Activated naive CD4-positive, alpha-beta T cell (primary cell): Measurements from ENCODE around the gene NTSR1.

Source experiments
- DNase-seq, 4 experiments: peaks; one replicate each; lab custom pipeline; 2025; lab: John Stamatoyannopoulos, UW

NTSR1 gene

DNA sequence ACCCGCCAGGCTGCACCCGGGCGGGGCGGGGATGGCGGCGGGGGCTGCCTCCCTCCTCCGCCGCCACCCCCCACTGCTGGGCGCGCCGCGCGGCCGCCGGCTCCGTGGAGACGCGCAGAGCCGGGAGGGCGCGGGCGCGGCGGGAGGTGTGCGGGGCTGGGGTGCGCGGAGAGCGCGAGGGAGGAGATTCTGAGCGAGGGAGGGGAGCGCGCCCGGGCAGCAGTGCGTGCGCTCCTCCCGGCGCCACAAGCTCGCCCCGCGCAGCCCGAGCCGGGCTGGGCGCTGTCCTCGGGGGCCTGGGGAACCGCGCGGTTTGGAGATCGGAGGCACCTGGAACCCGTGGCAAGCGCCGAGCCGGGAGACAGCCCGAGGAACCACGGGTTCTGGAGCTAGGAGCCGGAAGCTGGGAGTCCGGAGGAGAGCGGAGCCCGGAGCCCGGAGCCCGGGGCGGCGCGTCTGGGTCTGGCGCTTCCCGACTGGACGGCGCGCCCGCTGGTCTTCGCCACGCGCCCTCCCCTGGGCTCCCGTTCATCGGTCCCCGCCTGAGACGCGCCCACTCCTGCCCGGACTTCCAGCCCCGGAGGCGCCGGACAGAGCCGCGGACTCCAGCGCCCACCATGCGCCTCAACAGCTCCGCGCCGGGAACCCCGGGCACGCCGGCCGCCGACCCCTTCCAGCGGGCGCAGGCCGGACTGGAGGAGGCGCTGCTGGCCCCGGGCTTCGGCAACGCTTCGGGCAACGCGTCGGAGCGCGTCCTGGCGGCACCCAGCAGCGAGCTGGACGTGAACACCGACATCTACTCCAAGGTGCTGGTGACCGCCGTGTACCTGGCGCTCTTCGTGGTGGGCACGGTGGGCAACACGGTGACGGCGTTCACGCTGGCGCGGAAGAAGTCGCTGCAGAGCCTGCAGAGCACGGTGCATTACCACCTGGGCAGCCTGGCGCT is at the start of gene NTSR1:
Gene NTSR1, plus strand, starts transcription at position 246 of the 946 bp plus-strand sequence. Its CDS starts 372 bp downstream, at position 618.
- DNase-seq, result no peak

DNA sequence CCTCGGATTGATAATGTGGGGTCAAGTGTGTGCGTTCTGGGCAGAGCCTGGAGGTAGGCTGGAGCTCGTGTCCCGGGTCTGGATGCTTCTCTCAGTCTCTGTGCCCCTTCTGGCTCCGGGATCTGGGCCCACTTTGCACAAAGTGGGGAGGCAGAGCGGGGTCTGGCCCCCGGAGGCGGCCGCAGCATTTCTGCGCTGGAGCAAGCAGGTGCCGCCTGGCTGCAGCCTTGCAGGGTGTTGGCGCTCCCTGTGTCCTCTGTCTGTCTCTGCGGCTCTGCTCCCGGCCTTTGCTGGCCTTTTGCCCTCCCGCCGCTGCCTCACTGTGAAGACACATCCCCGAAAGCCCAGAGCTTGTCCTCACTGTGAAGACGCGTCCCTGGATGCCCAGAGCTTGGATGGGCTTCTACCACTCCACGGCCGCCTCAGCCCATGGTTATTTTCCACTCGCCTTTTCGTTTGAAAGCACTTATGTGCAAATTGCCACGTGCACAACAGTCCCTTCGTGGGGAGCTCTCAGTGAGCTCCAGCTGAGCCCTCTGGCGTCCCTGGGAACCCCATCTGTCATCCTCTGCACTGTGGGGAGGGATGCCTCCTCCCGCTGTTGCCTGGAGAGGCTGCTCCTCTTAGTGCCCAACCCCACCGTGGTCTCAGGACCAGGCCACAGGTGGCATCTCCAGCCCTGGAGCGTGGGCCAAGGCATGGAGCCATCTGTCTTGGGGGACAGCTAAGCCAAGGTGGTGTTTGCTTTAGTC is 49.0 kb upstream of the NTSR1 start:
- DNase-seq, result no peak

DNA sequence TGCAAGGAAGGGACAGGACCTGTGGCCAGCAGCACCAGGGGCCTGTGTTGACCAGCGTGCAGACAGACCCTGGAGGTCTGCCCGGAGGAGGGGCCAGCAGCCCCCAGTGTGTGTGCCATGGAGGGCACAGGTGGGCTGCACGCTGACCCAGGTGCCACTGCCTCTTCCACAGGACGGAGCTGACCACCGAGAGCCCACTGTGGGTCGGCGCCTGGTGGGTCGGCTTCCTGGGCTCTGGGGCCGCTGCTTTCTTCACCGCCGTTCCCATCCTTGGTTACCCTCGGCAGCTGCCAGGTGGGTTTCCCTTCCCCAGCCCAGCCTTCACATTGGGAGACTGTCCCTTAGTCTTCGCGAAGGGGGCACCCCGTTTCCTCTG is 48.4 kb upstream of the NTSR1 start:
- no peak for DNase-seq

DNA sequence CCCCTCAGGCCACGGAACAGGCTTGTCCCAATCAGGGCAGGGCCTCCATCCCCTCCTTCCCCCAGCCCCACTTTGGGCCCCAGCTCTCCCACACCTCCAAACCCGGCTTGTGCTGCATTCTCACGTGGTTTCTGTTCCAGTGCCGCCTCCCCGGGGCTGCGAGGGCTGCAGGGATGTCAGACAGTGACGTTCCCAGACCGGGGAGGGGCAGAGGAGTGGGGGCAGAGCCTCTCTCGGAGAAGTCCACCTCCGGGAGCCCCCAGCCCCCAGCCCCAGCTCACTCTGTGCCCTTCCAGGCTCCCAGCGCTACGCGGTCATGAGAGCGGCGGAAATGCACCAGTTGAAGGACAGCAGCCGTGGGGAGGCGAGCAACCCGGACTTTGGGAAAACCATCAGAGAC is 47.9 kb upstream of the NTSR1 start:
- DNase-seq, result no peak

GRCh38 chr20:62661647-62662046 is 47.0 kb upstream of the NTSR1 start:
- DNase-seq, result no peak

DNA sequence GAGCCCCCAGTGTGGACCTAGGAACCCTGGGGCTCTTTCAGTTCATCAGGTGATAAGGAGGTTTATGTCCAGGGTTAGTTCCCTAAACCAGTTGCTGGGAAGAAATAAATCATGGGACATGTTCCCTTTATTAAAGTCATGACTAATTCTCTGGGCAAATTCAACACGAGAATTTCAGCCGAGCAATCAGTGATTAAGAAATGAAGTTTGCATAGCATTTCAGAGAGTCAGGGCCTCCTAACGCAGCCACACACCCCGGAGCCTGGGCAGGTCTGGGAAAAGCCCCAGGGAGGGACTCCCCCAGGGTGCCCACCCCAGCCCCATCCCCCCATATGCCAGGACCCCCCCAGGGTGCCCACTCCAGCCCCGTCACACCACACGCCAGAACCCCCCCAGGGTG is 46.2 kb upstream of the NTSR1 start:
- no peak for DNase-seq

DNA sequence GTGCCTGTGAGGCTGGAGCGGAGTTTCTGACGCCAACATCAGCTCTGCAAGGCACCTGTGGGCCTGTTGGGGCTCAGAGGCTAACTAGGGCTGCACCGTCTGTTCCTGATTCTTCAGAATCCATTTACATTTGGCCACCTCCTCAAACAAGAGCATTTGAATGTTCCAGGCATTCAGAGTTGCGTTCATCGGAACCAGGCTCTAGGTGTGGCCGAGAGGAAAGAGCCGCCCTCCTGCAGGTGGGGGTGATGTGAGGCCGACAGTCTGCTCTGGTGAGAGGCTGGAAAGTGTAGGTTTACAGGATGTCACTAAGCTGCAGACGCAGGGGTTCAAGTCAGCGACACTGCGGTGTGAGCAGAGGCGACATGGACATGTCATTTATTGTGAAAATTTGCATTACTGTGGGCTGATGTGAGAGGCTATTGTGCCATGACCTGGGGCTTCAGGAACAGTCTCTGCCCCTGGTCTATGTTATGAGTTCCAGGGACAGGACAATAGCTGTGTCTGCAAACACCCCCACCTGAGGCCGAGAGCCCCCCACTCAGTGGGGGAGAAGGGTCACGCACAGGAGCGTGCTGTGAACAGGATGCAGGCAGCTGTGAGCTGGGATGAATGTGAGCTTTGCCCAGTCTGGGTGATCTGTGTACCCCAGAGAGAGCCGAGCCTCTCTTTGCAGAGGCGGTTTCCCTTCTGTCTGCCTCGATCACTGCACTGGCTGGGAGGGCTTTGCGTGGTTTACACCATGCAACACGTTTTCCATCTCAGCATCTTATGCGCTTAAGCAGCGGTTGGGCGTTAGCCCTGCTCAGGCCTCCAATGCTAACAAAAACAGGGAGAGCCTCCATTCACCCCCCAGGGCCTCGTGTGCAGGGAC is 45.3 kb upstream of the NTSR1 start:
- no peak for DNase-seq

DNA sequence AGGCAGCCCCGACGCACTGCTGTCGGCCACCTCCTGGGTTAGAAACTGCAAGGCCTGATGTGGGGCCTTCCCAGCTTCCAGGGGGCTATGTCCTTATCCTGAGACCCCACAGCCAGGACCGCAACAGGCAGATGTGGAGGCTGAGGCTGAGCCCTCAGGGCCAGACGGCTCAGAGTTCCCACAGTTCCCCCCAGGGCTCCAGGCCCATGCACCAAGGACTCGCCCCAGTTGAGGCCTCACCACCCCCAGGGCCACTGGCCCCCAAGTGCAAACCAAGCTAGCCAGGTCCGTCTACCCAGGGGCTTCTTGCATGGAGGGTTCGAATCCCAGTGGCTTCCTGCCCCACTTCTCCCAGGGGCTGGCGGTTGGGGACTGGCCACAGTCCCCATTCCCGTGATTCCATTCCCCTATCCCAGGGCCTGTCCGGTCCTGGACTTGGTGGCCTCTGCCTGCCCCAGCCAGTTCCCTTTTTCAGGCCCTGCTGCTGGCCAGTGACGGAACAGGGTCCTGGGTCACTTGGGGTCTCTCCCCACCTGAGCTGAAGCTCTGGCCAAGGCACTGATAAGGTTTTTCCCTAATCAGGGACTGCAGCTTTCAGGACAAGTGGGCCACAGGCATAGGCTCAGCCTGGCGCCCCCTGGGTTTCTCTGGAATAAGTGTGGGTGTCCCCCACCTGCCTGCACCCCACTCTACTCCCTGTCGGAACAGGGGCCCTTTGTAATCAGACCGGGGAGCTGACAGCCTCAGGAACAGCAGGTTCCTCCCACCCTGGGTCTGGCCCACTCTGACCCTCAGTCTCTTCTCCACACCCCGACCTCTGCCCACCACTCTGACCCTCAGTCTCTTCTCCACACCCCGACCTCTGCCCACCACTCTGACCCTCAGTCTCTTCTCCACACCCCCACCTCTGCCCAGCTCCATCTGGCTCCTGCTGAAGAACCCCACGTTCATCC is 44.3 kb upstream of the NTSR1 start:
- DNase-seq, result no peak

- DNase-seq, result no peak
Observed at GRCh38 chr20:62665153-62665754, 43.4 kb upstream of the NTSR1 start.

DNA sequence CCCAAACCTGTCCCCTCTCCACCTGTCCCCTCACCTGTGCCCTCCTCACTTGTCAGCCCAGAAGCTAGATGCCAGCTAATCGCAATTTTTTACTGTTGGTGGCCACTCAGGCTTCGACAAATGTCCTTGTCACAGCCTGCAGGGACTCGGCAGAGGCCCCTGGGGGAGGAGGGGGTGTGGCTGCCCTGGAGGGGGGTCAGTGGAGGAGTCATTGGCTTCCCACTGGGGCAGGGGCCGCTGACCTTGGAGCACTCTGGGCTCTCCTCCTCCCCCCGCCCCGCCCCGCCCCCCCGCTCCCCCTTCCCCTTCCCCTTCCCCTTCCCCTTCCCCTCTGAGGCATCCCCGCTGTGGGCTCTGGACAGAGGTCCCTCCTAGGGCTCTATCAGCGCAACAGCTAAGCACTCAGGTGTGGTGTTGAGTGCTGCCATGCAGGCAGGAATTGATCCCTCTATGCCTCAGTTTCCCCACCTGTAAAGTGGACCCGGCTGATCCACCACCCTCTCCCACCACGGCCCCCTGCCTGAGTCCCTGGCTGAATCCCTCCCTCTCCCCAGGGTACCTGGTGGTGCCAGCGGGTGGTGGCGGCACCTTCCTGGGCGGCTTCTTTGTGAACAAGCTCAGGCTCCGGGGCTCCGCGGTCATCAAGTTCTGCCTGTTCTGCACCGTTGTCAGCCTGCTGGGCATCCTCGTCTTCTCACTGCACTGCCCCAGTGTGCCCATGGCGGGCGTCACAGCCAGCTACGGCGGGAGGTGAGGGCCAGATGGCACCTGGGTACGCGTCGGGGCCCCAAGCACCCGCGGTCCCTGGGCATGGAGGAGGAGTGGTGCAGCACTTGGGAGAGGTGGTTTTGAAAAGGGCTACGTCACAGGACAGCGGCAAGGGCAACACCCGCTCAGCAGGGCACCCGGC is 42.6 kb upstream of the NTSR1 start:
- no peak for DNase-seq

DNA sequence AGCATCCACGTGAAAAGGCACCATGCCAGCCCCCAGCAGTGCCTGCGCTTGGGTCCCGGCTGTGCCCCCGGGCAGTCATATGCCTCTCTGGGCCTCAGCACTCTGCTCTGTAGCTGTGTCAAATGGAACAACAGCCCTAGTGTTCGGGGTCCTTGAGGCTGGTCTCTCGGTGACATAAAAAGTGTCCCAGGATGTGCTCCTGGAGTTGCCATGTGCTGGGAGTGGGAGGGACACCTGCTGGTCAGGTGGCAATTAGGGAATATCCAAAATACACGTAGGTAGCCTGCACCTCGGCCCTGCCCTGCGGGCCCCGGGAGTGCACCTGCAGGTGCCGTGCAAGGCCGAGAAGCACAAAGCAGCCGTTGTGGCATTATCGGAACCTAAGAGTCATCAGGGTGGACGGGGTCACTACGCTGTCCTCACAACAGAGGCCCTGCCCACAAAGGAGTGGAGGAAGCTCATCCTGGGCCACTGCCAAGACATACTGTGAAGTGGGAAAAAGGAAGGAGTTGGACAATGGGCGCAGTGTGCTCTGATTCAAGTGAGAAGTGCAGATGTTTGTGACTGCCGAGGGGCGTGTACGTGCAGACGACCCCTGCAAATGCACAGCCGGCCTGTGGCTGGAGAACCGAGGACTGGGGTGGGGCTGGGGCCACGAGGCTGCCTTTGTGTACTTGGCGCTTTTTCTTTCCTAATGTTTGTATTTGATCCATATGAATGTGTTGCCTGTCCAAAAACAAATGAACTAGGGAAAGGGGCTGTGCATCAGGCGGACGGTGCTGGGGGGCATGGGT is 41.7 kb upstream of the NTSR1 start:
- no peak for DNase-seq

- no peak for DNase-seq
Observed at GRCh38 chr20:62667530-62668440, 40.9 kb upstream of the NTSR1 start.

DNA sequence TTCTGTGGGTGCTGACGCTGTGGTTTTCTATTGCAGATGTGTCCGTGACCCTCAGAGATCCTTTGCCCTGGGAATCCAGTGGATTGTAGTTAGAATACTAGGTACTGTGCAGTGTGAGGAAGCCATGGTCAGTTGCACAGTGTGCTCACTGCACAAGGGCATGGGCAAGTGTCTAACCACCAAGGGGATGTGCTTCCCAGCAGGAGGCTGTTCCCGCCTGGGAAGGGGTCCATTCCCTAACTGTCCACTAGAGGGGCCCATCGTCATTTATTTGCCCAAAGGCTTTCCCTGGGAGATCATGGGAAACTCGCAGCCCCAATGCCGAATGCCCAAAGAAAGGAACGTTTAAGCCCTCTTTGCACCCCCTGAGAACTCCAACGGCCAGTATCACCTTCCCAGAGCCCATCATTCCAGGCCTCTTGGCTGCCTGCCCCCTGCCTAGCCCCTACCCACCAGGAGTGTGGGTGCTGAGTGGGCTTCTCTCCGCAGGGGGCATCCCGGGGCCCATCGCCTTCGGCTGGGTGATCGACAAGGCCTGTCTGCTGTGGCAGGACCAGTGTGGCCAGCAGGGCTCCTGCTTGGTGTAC is 40.1 kb upstream of the NTSR1 start:
- DNase-seq, result peak in 1 of 4 experiments; percentile 11

GRCh38 chr20:62669249-62669648 is 39.4 kb upstream of the NTSR1 start:
- DNase-seq, result no peak

- DNase-seq, result no peak
Observed at GRCh38 chr20:62670156-62670555, 38.5 kb upstream of the NTSR1 start.

DNA sequence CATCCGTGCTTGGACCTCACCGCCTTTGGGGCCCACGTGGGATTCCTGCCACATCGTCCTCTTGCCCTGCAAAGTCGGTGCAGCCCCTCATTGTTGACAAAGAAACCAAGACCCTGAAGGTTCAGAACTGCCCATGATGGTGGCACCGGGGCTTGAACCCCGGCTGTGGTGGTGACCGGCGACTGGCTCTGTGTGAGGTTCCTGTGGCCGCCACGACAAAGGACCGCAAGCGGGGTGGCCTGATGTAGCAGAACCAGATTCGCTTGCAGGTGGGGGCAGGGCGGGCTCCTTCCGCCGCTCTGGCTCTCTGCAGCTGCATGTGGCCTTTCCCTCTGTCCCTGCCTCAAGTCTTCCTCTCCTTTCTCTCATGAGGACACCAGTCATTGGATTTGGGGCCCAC is 37.6 kb upstream of the NTSR1 start:
- no peak for DNase-seq

- DNase-seq, result no peak
Observed at GRCh38 chr20:62671765-62672164, 36.9 kb upstream of the NTSR1 start.
